HG03354 (cell line): ENCODE data around the gene LBX2.

ENCODE experiments used
- ATAC-seq: cut with Tn5 transposase; IDR thresholded peaks from one replicate; pipeline ENCODE4 v1.9.1; 2021; ENCODE audit warnings: mild to moderate bottlenecking; ENCODE audit not compliant: unreplicated experiment, poor library complexity, severe bottlenecking

LBX2 gene

GRCh38 chr2:74505448-74506246 lies 6.2 kb upstream of the LBX2 start:
- ATAC-seq, result no peak

GRCh38 chr2:74504591-74504990 lies 5.2 kb upstream of the LBX2 start:
- no peak for ATAC-seq

GRCh38 chr2:74503506-74504475 lies 4.4 kb upstream of the LBX2 start:
- no peak for ATAC-seq

GRCh38 chr2:74502720-74503505 lies 3.5 kb upstream of the LBX2 start:
- ATAC-seq, result peak; percentile 42

- ATAC-seq, result no peak
Observed at GRCh38 chr2:74502147-74502719, 2.8 kb upstream of the LBX2 start.

- ATAC-seq, result no peak
Observed at GRCh38 chr2:74501335-74502071, 2.1 kb upstream of the LBX2 start.

GRCh38 chr2:74500578-74500946 lies 1.2 kb upstream of the LBX2 start:
- ATAC-seq, result no peak

GRCh38 chr2:74499940-74500577 lies 656 bp upstream of the LBX2 start:
- ATAC-seq, result no peak

GRCh38 chr2:74498500-74499266 lies 720 bp downstream of the LBX2 start:
- no peak for ATAC-seq

- ATAC-seq, result no peak
Observed at GRCh38 chr2:74497777-74498499, 1.5 kb downstream of the LBX2 start.

GRCh38 chr2:74496997-74497776 lies 2.2 kb downstream of the LBX2 start:
- no peak for ATAC-seq

- no peak for ATAC-seq
Observed at GRCh38 chr2:74495440-74495839, 4.0 kb downstream of the LBX2 start.

GRCh38 chr2:74493546-74493945 lies 5.9 kb downstream of the LBX2 start:
- ATAC-seq, result no peak

GRCh38 chr2:74491648-74492544 lies 7.5 kb downstream of the LBX2 start:
- no peak for ATAC-seq

- ATAC-seq, result no peak
Observed at GRCh38 chr2:74489906-74490305, 9.5 kb downstream of the LBX2 start.
